Endometrial microvascular endothelial cells (primary cell): Measurements from ENCODE around the gene SH3PXD2A. TPM values are rescaled to one million over a fixed set of nuclear protein-coding genes. Genes with fewer than 3 reads are reported as not detected.
"Not testable (repeated sequence)": the region's sequence is repeated elsewhere in the genome, so short reads cannot be mapped to it uniquely, and the experiment has no call there.

Source experiments
- in situ Hi-C: cut with HindIII; loops from 2 replicates; pipeline ENCODE4 v1.10.0; 2017; ENCODE audit warnings: low sequenced_read_pairs, low pct_unique_long_range_greater_than_20kb; ENCODE audit errors: inconsistent ontology term
- total RNA-seq: library from RNA; depleted of rRNA; stranded (reverse); fragments of >200 nt; gene quantifications from one replicate; pipeline ENCODE4 v1.2.3, GENCODE V29; 2015; ENCODE audit errors: inconsistent ontology term

The SH3PXD2A gene
- total RNA-seq, 1 donor from 2014 or later = 7.6 TPM

GRCh38 chr10:103740611-103741010 lies 114.8 kb downstream of the SH3PXD2A start:
- in situ Hi-C loops = no loop called here

DNA sequence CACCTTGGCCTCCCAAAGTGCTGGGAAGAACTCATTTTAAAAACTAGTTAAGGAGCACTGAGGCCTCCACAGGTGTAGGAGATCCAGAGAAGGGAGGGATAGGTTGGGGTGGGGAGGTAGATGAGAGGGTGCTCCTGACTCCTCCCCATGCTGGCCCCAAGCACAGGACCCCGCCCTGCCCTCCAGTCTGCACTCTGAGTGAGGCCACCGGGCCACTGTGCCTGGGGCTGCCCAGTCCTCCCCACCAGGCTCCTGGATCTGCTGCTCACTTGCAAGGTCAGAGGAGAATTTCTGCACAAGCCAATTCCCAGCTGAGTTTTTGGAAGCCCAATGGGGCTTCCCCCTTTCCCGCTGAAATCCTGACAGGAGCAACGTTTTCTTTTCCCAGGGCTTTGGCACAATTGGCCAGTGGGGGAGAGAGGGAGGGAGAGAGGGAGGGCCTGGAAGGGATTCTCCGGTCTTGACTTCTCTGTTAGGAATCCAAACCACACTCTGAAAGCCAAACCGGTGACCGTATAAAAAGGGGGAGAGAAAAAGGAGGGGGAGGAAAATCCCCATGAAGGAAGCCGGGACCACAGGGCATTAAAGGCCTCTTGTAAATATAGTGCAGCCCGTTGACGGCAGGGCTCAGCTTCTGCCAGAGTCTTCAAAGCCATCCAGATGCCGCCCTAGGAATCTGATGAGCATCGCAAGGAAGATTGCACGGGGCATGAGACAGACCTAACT lies 116.2 kb downstream of the SH3PXD2A start:
- in situ Hi-C loops = no loop called here

DNA sequence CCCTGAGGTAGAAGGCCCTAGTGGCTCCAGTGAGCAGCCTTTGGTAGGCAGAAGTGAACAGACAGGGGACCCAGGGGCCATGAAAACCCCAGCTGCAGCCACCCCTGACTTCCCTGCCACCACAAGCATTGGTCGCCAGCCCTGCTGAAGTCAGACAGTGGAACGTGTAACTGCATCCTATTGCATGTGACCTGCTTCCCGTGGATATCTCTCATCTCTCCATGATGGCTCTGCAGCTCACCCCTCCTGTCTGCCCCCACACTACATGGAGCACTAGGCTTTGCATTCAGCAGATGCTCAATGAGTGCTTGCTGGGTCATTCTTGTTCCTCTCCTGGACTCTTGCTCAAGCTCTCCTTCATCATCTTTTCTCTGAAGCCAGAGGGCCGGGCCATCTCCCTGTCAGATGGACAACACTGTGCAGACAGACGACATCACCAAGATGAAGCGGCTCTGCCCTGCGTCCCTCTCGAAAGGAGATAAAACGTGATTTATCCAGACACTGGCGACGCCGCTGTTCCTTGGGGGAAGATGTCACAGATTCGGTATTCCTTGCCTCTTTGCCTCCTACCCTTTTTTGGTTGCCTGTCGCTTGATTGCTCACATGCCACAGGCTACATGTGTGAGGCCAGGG lies 117.5 kb downstream of the SH3PXD2A start:
- in situ Hi-C loops = no loop called here

GRCh38 chr10:103736763-103737162 lies 118.6 kb downstream of the SH3PXD2A start:
- in situ Hi-C loops = no loop called here

DNA sequence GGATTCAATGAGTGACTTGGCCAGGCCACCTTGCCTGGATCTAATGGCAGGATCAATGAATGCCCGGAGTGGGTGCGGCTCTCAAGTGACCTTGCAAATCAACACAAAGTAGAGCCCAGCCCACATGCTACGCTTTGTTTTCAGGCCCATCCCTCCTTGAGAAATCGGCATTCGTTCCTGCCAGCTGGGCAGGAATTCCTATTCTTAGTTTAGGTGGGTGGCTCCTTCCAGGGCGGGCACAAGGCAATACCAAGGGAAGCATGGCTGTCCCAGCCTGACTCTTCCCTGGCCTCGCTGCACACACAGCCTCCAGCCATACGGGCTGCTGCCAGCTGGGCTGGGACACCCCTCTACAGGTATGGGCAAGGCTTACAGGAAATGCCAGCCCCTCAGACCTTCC lies 119.3 kb downstream of the SH3PXD2A start:
- in situ Hi-C loops = no loop called here

- in situ Hi-C loops = no loop called here
Observed at GRCh38 chr10:103734731-103735130, 120.6 kb downstream of the SH3PXD2A start.

- in situ Hi-C loops = no loop called here
Observed at GRCh38 chr10:103733045-103733419, 122.3 kb downstream of the SH3PXD2A start.

- in situ Hi-C loops = no loop called here
Observed at GRCh38 chr10:103732339-103733044, 122.9 kb downstream of the SH3PXD2A start.

DNA sequence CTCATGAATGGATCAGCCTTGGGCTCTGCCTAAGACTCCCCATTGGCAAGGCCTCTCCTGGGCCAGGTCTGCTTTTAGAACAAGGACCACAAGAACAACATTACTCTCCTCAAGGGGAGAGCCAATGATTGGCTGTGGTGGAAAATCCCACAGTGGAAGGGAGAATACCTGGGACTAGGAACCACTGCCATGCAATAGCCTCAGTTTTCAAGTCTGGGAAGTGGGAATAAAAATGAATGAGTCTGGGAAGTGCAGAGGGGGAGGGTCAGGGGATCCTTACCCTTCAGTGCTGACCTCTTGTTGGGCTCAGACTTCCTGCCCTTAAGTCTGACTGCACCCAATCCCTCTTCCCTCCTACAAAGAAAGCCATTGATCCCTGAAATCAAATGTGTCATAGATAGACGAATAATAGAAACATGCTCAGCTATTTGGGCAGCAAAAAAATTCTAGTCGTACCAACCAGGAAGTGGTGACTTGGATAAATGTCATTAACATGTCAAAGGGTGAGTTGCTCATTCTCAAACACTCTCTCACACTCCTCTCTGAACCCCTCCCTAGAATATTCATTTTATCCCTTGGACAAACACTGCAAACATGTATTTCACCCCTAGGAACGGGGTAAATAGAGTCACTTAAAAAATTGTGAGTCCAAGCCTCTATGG lies 123.6 kb downstream of the SH3PXD2A start:
- in situ Hi-C loops = no loop called here

DNA sequence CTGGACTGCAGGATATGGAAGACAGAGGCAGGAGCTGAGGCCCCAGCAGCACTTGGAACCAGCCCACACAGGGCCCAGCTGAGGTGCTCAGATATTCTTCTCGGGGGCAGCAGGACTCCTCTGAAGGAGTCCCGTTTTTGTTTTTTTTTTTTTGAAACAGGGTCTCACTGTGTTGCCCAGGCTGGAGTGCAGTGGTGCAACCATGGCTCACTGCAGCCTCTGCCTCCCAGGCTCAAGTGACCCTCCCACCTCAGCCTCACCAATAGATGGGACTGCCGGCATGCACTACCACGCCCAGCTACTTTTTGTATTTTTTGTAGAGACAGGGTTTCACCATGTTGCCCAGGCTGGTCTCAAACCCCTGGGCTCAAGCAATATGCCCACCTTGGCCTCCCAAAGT lies 124.3 kb downstream of the SH3PXD2A start:
- in situ Hi-C loops = not testable (repeated sequence)

DNA sequence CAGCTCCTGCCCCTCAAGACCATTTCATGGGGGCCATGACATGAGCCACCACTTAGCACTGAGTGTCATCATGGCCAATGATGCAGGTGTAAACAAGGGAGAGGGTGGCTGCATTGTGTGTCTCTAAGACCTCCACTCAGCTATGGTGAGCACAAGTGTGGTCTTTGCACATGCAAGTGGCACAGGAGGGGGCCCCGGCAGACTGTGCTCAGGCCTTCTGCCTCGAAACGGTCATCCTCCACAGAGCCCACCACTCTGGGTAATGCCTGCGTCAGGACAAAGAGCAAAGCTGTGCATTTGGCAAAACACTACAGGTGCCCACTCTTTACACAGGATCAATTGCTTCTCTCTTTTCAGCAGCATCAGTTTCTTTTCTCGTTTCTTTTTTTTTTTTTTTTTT lies 125.5 kb downstream of the SH3PXD2A start:
- in situ Hi-C loops = no loop called here

- in situ Hi-C loops = no loop called here
Observed at GRCh38 chr10:103727991-103728689, 127.2 kb downstream of the SH3PXD2A start.

DNA sequence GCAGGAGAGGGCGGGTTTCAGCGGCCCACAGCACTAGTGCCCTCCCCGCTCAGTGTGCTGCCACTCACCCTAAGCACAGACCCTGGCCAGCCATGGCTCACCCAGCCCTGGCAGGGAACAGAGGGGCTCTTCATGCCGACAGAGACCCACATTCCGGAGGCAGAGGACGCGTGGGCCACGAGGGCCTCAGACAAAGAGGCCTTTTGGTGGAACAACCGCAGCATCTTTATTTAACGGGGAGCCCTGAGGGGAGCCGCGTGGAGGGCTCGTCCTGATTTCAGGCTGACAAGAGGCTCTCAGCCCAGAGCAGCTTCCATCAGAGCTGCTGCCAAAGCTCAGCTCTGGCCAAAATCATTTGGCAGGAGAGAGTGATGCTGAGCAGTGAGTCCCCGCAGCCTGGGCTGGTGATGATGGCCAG lies 127.8 kb downstream of the SH3PXD2A start:
- in situ Hi-C loops = no loop called here

- in situ Hi-C loops = no loop called here
Observed at GRCh38 chr10:103726637-103727036, 128.7 kb downstream of the SH3PXD2A start.

GRCh38 chr10:103725242-103725641 lies 130.1 kb downstream of the SH3PXD2A start:
- in situ Hi-C loops = no loop called here

GRCh38 chr10:103724771-103725170 lies 130.6 kb downstream of the SH3PXD2A start:
- in situ Hi-C loops = no loop called here

GRCh38 chr10:103724074-103724473 lies 131.3 kb downstream of the SH3PXD2A start:
- in situ Hi-C loops = no loop called here

DNA sequence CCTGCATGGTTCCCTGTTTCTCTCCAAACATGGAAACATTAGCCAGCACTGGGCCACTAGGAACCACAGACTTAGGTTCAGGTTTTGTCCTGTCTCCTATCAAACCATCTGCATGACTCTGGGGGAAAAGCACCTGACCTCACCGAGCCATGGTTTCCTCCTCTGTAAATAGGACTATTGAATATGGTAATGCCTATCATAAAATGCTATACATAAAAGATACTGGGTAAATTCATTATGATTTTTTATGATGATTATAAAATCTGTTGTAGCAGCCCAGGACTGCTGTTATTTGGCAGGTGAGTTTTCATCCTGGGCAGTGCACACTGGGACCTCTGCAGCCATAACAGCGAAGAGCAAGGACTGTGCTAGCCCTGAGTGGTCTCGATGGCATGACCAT lies 131.8 kb downstream of the SH3PXD2A start:
- in situ Hi-C loops = no loop called here

DNA sequence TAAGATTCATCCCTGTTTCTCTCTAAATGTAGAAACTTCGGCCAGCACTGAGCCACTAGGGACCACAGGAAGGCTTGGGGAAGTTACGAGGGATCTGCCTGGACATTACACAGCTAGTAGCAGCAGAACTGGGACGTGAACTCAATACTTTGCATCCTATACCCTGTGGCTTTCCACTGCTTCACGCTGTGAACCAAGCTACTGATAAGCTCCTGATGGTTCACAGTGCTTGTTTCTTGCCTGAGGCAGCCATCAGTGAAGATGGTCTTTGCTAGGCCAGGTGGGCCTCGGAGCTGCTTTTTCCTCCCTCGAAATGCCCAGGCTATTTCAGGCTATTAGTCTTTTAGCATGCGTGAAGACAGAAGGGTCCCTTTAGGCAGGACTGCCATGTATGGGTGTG lies 132.7 kb downstream of the SH3PXD2A start:
- in situ Hi-C loops = no loop called here
